Measurements from ENCODE around the gene ZNF584.

The ZNF584 gene

GRCh38 chr19:58466760-58467589 is 58.5 kb downstream of the ZNF584 start, which contains the start of gene ZNF324:
Gene ZNF324, plus strand, starts transcription at chr19:58467080. Its CDS starts 2,106 bp downstream, at chr19:58469186.
- DNase-seq: peak; percentile 83

All from NCI-H1436 treated with DMSO at 0.1 percent for 48 hours (cell line).